IPS DF 4.7 (cell line): ENCODE measurements around the gene LENEP.

Experiments used
- DNase-seq: peaks from one replicate; pipeline ENCODE4 v3.0.0-alpha.2; 2013; ENCODE audit warnings: low spot score; ENCODE audit errors: extremely low read depth

LENEP gene

GRCh38 chr1:155026154-155026553, 32.8 kb downstream of the LENEP start:
- no peak for DNase-seq

- DNase-seq, result no peak
These were observed 33.2 kb downstream of the LENEP start for GRCh38 chr1:155026588-155026987.

- no peak for DNase-seq
These were observed 36.3 kb downstream of the LENEP start for GRCh38 chr1:155029513-155030242.

- no peak for DNase-seq
These were observed 36.9 kb downstream of the LENEP start for GRCh38 chr1:155030243-155030795.

- no peak for DNase-seq
These were observed 37.5 kb downstream of the LENEP start for GRCh38 chr1:155030899-155031298.

GRCh38 chr1:155032886-155033285, 39.5 kb downstream of the LENEP start:
- DNase-seq, result no peak

GRCh38 chr1:155033524-155033923, 40.1 kb downstream of the LENEP start, which contains the start of the genes DCST1 and DCST2:
TSS of gene DCST1 (plus strand) at chr1:155033824. CDS start at chr1:155034037, 213 bp downstream.
TSS of gene DCST2 (minus strand) at chr1:155033781. CDS start at chr1:155033701, 80 bp downstream.
- DNase-seq, result no peak

- DNase-seq, result no peak
These were observed 41.2 kb downstream of the LENEP start for GRCh38 chr1:155034318-155035208.

- DNase-seq, result no peak
These were observed 42.5 kb downstream of the LENEP start for GRCh38 chr1:155035936-155036335.

GRCh38 chr1:155037043-155037442, 43.7 kb downstream of the LENEP start:
- no peak for DNase-seq

- DNase-seq, result no peak
These were observed 44.6 kb downstream of the LENEP start for GRCh38 chr1:155037851-155038441.

- no peak for DNase-seq
These were observed 45.4 kb downstream of the LENEP start for GRCh38 chr1:155038602-155039307.

- no peak for DNase-seq
These were observed 45.9 kb downstream of the LENEP start for GRCh38 chr1:155039308-155039669.

- no peak for DNase-seq
These were observed 47.1 kb downstream of the LENEP start for GRCh38 chr1:155040358-155041093.

- no peak for DNase-seq
These were observed 49.4 kb downstream of the LENEP start for GRCh38 chr1:155042789-155043188.

- DNase-seq, result no peak
These were observed 49.9 kb downstream of the LENEP start for GRCh38 chr1:155043301-155043702.

- no peak for DNase-seq
These were observed 50.4 kb downstream of the LENEP start for GRCh38 chr1:155043793-155044192.
